Large intestine (tissue), 3 donors: ENCODE data around the gene FAM110C. TPM values are rescaled to one million over a fixed set of nuclear protein-coding genes. Genes with fewer than 3 reads are reported as not detected.

Experiments
- DNase-seq, 2 donors: peaks; one replicate each; pipeline versions ENCODE4 v3.0.0 to v3.0.0-alpha.2; 2013
- H3K27ac ChIP-seq: one replicate; pipeline ENCODE4 v1.5.1; 2013; ENCODE audit warnings: low read length
- H3K27me3 ChIP-seq: 2 replicates; pipeline ENCODE4 v1.6.1; 2013; ENCODE audit warnings: low read length; ENCODE audit not compliant: control insufficient read depth, insufficient read depth
- H3K36me3 ChIP-seq: 2 replicates; pipeline ENCODE4 v1.6.1; 2013; ENCODE audit warnings: low read length; ENCODE audit not compliant: control insufficient read depth, insufficient read depth
- H3K4me1 ChIP-seq: one replicate; pipeline ENCODE4 v1.6.1; 2013; ENCODE audit warnings: low read length; ENCODE audit not compliant: control insufficient read depth, insufficient read depth
- H3K4me3 ChIP-seq: one replicate; pipeline ENCODE4 v1.5.1; 2013; ENCODE audit warnings: low read length
- H3K9me3 ChIP-seq: one replicate; pipeline ENCODE4 v1.6.1; 2013; ENCODE audit warnings: mild to moderate bottlenecking, low read depth, low read length, moderate library complexity; ENCODE audit not compliant: control insufficient read depth
- WGBS: methylation state at CpG from one replicate; pipeline ENCODE4 v1.1.5; 2013; ENCODE audit warnings: low lambda C conversion rate; ENCODE audit not compliant: insufficient coverage; 5-methylcytosine and 5-hydroxymethylcytosine counted together
- polyA plus RNA-seq: library from polyadenylated mRNA; unstranded; fragments of 120-200 nt; gene quantifications from one replicate; pipeline ENCODE4 v1.2.1, GENCODE V29; 2013

Gene FAM110C
- polyA plus RNA-seq, 1 donor: 20.0 TPM

DNA sequence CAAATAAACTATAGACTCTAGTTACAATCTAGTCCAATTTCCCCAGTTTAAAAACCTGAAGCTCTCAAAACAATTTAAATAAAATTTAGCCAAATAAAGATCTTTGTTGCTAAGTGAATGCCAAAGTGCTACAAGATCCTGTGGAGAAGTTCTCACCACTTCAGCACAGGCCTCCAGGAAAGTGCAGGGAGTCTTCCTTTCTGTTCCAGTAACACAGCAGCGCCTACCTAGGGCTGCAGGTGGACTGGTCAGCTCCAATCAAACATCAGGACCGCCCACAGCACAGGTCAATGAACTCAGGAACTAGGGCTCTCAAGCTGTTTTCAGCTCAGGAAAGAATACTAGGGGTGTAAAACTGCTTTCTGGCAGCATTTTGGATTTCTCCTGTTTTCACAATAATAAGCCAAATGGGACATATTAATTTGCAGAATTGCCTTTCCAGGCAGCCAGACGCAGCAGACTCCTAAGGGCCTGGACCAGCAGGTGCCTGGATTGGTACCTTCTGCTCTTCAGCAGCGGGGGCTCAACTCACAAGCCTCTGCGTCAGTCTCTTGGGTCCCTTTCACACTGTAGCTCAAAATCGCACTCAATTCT, 1.5 kb downstream of the FAM110C start:
- WGBS: no CpG with 5 or more reads among the region's 6 CpGs
- Histone ChIP-seq H3K4me1 (peaks cover 20% of the 10 kb centered on the region), H3K27me3 (peaks cover 9% of the 10 kb centered on the region), H3K9me3 (no peaks in the 10 kb centered on the region), H3K36me3 (peaks cover 16% of the 10 kb centered on the region), H3K27ac (peak overlapping the region; percentile 85), H3K4me3 (peak overlapping the region; percentile 67)
- peak; percentile 69 to 80 for DNase-seq

DNA sequence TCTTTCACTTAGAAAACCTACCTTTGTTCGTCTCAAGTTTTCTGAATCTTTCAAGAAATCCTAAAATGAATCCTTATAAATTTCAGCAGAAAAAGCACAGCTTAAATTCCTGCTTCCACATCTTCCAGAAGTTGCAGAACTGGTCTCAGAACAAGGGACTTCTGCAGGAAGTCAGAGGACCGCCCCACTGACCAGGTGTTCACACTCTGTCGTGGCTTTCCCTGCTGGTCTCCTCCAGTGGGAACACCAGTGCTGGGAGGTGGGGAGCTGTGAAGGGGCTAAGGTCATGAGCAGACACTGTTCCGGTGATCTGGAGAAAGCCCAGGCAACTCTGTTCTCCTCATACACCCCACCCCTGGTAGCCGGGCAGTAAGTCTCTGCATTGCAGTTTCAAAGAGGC, 3.5 kb downstream of the FAM110C start:
- no peak overlapping the region for H3K27ac ChIP-seq
- peaks cover 33% of the 10 kb centered on the region for H3K4me1 ChIP-seq
- 75% methylated on average over 1 of the region's 5 CpGs for whole genome bisulfite sequencing
- H3K9me3 ChIP-seq: no peaks in the 10 kb centered on the region
- H3K4me3 ChIP-seq: no peak overlapping the region
- H3K36me3 ChIP-seq: peaks cover 16% of the 10 kb centered on the region
- H3K27me3 ChIP-seq: peaks cover 9% of the 10 kb centered on the region
- DNase-seq: peak in 1 of 2 donors; percentile 54

DNA sequence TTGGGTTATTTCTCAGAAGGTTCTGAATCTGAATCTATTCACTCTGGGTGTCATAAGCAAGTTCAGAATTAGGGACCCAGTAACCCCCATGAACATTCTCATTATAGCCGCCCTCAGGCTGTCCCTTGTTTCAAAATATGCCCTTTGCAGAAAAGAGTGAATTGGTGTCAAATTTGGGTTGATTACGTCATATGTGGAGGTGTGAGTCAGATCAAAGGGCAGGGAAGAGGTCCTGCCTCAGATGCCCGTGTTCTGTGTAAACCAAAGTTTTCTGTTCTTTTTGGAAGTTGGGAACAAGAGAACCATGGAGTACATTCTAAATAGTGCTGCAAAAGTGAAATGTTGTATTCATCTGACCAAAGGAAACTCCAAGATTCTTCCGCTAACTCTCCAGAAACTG, 5.8 kb downstream of the FAM110C start:
- Histone ChIP-seq H3K4me1 (peaks cover 46% of the 10 kb centered on the region), H3K4me3 (no peak overlapping the region), H3K27me3 (peaks cover 8% of the 10 kb centered on the region), H3K27ac (no peak overlapping the region), H3K36me3 (peaks cover 16% of the 10 kb centered on the region), H3K9me3 (no peaks in the 10 kb centered on the region)
- no peak for DNase-seq
- 86% methylated on average over 1 of the region's 4 CpGs for WGBS

DNA sequence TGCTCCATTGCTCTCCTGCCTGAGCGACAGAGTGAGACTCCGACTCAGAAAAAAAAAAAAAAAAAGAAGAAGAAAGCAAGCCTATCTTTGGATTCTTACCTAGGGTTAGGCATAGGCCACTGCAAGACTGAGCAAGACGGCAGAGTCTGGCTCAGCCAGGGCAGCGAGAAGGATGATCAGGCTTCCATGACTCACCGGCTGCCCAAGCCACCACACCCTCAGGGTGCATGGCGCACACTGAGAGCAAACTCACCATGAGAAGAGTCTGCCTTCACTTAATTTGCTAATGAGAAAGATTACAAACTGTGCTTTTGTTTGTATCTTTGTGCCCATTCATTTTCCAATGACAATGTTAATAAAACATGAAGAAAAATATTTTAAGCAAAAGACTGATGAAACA, 8.2 kb downstream of the FAM110C start:
- H3K4me3 ChIP-seq: no peak overlapping the region
- H3K36me3 ChIP-seq: peaks cover 16% of the 10 kb centered on the region
- WGBS: 100% methylated on average over 2 of the region's 6 CpGs
- no peaks in the 10 kb centered on the region for H3K9me3 ChIP-seq
- peaks cover 70% of the 10 kb centered on the region for H3K4me1 ChIP-seq
- peak in 1 of 2 donors; percentile 57 for DNase-seq
- peak overlapping the region; percentile 26 for H3K27ac ChIP-seq
- no peaks in the 10 kb centered on the region for H3K27me3 ChIP-seq

DNA sequence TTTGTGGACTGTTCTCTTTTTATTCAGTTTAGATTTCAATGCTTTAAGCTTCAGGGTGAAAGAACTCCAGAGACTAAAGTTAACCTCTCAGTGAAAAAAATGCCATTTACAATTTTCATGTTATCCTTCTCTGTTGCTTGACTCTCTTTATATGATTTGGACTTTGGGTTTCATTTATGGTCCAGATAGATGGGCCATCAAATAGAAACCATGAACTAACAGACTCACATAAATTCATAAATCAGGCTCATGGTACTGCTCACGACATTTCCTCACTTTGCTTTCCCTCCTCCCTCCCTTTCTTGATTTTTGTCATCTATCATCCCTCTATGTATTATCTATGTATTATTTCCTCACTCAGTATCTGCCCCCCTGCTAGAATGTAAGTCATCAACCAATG, 10.0 kb downstream of the FAM110C start:
- Histone ChIP-seq H3K36me3 (peaks cover 11% of the 10 kb centered on the region), H3K27me3 (no peaks in the 10 kb centered on the region), H3K9me3 (no peaks in the 10 kb centered on the region), H3K4me1 (peaks cover 62% of the 10 kb centered on the region), H3K27ac (peak overlapping the region; percentile 87), H3K4me3 (no peak overlapping the region)
- peak; percentile 53 to 87 for DNase-seq
- WGBS: 0% methylated on average over 1 of the region's 1 CpG

DNA sequence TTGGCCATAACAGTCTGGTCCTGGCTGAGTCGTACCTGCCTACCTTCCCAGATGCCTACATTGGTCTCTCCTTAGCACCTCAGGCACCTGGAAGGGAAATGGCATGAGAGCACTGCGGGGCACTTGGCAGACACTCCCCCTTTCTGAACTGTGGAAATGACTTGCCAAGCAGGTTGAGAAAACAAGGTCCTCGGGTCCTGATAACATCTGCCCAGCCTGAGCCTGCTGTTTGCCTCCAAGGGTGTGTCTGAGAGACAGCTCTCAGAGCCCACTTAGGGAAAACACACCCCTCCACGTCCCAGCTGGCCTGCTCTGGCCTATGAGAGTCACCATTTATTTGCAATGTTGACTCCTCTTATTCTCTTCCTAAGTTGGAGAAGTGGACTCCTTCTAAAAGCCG, 10.5 kb downstream of the FAM110C start:
- no peaks in the 10 kb centered on the region for H3K27me3 ChIP-seq
- H3K4me1 ChIP-seq: peaks cover 59% of the 10 kb centered on the region
- no CpG with 5 or more reads among the region's 5 CpGs for WGBS
- H3K27ac ChIP-seq: peak overlapping the region; percentile 87
- no peaks in the 10 kb centered on the region for H3K9me3 ChIP-seq
- no peak overlapping the region for H3K4me3 ChIP-seq
- DNase-seq: peak; percentile 78 to 88
- H3K36me3 ChIP-seq: peaks cover 6% of the 10 kb centered on the region

DNA sequence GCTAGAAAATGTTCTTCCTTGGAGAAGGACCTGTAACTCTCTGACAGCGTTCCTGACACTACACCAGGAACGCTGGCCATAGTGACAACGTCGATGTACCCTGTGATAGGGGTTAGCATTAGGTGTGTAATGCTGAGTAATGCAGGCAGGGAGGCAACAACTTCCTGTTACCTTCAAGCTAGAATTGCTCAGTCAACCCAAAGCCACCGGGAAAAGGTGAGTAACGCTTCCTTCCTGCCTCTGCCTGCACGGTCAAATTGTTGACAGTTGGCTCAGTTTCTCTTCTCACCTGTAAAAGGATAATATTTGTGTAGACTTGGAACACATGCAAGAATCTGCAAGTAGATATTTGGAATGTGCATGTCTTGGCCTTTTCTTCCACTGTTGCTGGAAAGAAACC, 12.7 kb downstream of the FAM110C start:
- no peaks in the 10 kb centered on the region for H3K36me3 ChIP-seq
- DNase-seq: peak; percentile 48 to 88
- peak overlapping the region; percentile 87 for H3K27ac ChIP-seq
- H3K4me3 ChIP-seq: no peak overlapping the region
- H3K27me3 ChIP-seq: no peaks in the 10 kb centered on the region
- peaks cover 50% of the 10 kb centered on the region for H3K4me1 ChIP-seq
- WGBS: no CpG with 5 or more reads among the region's 7 CpGs
- H3K9me3 ChIP-seq: no peaks in the 10 kb centered on the region

DNA sequence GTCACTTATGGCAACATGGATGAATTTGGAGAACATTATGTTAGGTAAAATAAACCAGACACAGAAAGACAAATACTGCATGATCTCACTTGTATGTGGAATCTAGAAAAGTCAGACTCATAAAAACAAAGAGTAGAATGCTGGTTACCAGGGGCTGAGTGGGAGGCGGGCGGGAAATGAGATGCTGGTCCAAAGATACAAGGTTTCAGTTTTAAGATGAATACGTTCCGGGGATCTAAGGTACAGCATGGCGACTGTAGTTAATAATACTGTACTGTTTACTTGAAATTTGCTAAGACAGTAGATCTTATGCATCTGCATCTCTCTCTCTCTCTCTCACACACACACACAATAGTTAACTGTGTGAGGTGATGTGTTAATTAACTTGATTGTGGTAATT, 14.2 kb downstream of the FAM110C start:
- Histone ChIP-seq H3K27ac (no peak overlapping the region), H3K4me3 (no peak overlapping the region), H3K36me3 (no peaks in the 10 kb centered on the region), H3K27me3 (no peaks in the 10 kb centered on the region), H3K4me1 (peaks cover 38% of the 10 kb centered on the region), H3K9me3 (no peaks in the 10 kb centered on the region)
- WGBS: no CpG with 5 or more reads among the region's 5 CpGs
- DNase-seq: no peak

DNA sequence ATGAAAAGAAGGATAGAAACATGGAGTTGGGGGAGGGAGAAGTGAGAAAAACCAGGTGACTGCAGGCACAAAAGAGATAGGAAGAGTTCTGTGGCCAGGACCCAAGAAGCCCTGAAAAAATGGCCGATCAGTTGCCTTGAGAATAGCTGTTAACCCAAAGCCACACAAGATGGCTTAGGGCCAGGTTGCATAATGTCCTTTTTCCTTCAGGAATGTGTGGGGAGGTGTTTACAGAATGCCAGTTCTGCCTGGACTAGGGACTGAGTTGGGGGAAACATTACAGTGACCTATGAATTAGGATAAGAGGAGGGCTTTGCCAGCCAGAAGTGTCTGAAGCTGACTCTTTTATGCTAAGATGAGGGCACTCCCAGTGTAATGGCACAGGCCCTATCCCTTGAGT, 17.1 kb downstream of the FAM110C start:
- no CpG with 5 or more reads among the region's 1 CpG for WGBS
- H3K27ac ChIP-seq: no peak overlapping the region

DNA sequence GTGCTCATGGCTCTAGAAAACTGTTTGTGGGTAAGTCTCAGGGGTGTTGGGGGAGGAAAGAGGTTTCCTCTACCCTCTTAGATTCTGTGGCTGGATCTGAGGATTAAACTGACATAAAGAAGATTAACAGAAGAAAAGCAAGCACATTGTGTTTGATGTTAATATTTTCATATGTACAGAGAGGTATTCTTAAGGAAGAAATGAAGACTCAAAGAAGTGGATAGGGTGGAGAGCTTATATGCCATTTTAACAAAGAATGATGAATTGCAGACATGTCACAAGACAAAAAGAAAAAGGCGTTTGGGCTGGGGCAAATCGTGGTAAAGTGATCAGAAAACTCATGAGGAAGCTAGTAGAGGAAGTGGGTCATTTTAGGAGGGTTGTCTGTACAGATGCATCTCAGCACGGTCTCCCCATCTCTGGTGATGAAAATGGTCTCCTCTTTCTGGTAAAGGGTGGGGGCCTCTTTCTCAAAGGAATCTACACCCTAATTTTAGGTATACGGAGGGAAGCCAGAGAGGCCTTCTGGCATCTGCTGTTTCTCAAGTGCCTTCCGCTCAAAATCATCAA, 17.8 kb downstream of the FAM110C start:
- Histone ChIP-seq H3K4me1 (peaks cover 18% of the 10 kb centered on the region), H3K27me3 (no peaks in the 10 kb centered on the region), H3K4me3 (no peak overlapping the region), H3K36me3 (no peaks in the 10 kb centered on the region), H3K9me3 (no peaks in the 10 kb centered on the region), H3K27ac (no peak overlapping the region)
- WGBS: 83% methylated on average over 1 of the region's 5 CpGs
- DNase-seq: no peak

More for the DNA sequence above, 17.1 kb downstream of the FAM110C start:
- DNase-seq: no peak
- Histone ChIP-seq H3K4me3 (no peak overlapping the region), H3K4me1 (peaks cover 20% of the 10 kb centered on the region), H3K9me3 (no peaks in the 10 kb centered on the region), H3K36me3 (no peaks in the 10 kb centered on the region), H3K27me3 (no peaks in the 10 kb centered on the region)

DNA sequence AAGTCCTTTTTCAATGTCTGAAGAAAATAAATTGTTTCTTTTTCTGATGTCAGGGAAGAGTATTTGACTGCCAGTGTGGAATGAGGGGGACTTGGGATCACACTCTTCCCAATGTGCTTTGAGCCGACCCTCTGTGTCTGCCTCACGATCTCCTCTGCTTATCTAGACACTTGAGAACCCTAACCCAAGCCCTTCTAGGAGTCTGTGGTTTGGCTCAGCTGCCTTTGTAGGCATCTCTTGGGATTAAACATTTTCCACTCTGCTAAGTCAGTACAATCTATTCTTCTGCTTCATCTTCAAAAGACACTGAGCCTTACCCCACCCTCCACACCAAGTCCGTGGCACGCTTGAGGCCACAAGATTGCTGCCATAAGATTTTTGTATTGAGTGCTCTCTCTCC, 19.4 kb downstream of the FAM110C start:
- Histone ChIP-seq H3K27ac (no peak overlapping the region), H3K4me3 (no peak overlapping the region), H3K36me3 (no peaks in the 10 kb centered on the region), H3K9me3 (no peaks in the 10 kb centered on the region), H3K27me3 (no peaks in the 10 kb centered on the region), H3K4me1 (peaks cover 17% of the 10 kb centered on the region)
- no peak for DNase-seq
- WGBS: no CpG with 5 or more reads among the region's 4 CpGs
